Suprapubic skin (tissue), 4 donors: ENCODE data around the gene EXD3. TPM values are rescaled to one million over a fixed set of nuclear protein-coding genes. Genes with fewer than 3 reads are reported as not detected.

Experiments
- DNase-seq, 2 donors: peaks; one replicate each; pipeline ENCODE4 v3.0.0-alpha.2; 2019; ENCODE audit warnings: low spot score in 2 of 2
- H3K27ac ChIP-seq: fragments of 200-600 bp; sonication (generic); one replicate; pipeline ENCODE4 v1.5.1; 2019
- H3K27me3 ChIP-seq: fragments of 200-600 bp; sonication (generic); one replicate; pipeline ENCODE4 v1.5.1; 2019
- H3K36me3 ChIP-seq: fragments of 200-600 bp; sonication (generic); one replicate; pipeline ENCODE4 v1.5.1; 2019
- H3K4me1 ChIP-seq: fragments of 200-600 bp; sonication (generic); one replicate; pipeline ENCODE4 v1.5.1; 2019
- H3K4me3 ChIP-seq: fragments of 200-600 bp; sonication (generic); one replicate; pipeline ENCODE4 v1.5.1; 2019; ENCODE audit warnings: mild to moderate bottlenecking
- H3K9me3 ChIP-seq: fragments of 200-600 bp; sonication (generic); one replicate; pipeline ENCODE4 v1.5.1; 2019
- CTCF ChIP-seq, 2 donors: fragments of 200-600 bp in 1 of 2; fragments of 450-650 bp in 1 of 2; sonication (generic) in 1 of 2; IDR thresholded peaks; one replicate each; pipeline ENCODE4 v1.5.1; 2016 to 2019; ENCODE audit warnings: antibody characterized with exemption in 2 of 2, mild to moderate bottlenecking in 1 of 2, moderate library complexity in 1 of 2
- EP300 ChIP-seq: sonication (generic); formaldehyde crosslinking; IDR thresholded peaks from one replicate; pipeline ENCODE4 v1.6.1; 2017; ENCODE audit warnings: antibody characterized with exemption
- POLR2A ChIP-seq, 2 donors: fragments of 450-650 bp; IDR thresholded peaks; one replicate each; pipeline ENCODE4 v1.6.1; 2017; ENCODE audit warnings: antibody characterized with exemption in 2 of 2, mild to moderate bottlenecking in 2 of 2, moderate library complexity in 2 of 2
- POLR2AphosphoS5 ChIP-seq, 3 donors: sonication (generic); formaldehyde crosslinking; IDR thresholded peaks; one replicate each; pipeline ENCODE4 v1.6.1; 2017; ENCODE audit warnings: antibody characterized with exemption in 3 of 3
- WGBS: methylation state at CpG from one replicate; pipeline ENCODE4 v1.1.5; 2018; 5-methylcytosine and 5-hydroxymethylcytosine counted together
- total RNA-seq, 4 donors: library from RNA; depleted of rRNA; stranded (reverse); fragments of >200 nt; gene quantifications; one replicate each; pipeline ENCODE4 v1.1.0, GENCODE V29; 2016

EXD3 gene
- total RNA-seq, 4 donors from 2014 or later, result 7.3 to 54.0 (median 16.4) TPM

GRCh38 chr9:137429974-137430722 lies 7.2 kb upstream of the EXD3 start:
- no peak for DNase-seq
- H3K9me3 ChIP-seq, result no peaks in the 10 kb centered on the region
- no peak overlapping the region for H3K4me3 ChIP-seq
- peaks cover 9% of the 10 kb centered on the region for H3K4me1 ChIP-seq
- no peaks in the 10 kb centered on the region for H3K36me3 ChIP-seq
- TF ChIP-seq EP300 (no peak), POLR2AphosphoS5 (IDR thresholded peaks at IDR 0.05) (no peak), CTCF (IDR thresholded peaks at IDR 0.05) (no peak), POLR2A (IDR thresholded peaks at IDR 0.05) (no peak)
- WGBS, result 61% methylated on average over 21 of the region's 34 CpGs
- H3K27ac ChIP-seq, result no peak overlapping the region
- H3K27me3 ChIP-seq, result peaks cover under 1% of the 10 kb centered on the region

GRCh38 chr9:137429546-137429890 lies 6.6 kb upstream of the EXD3 start:
- Histone ChIP-seq H3K36me3 (no peaks in the 10 kb centered on the region), H3K27ac (no peak overlapping the region), H3K4me1 (peaks cover 15% of the 10 kb centered on the region), H3K4me3 (no peak overlapping the region), H3K27me3 (no peaks in the 10 kb centered on the region), H3K9me3 (no peaks in the 10 kb centered on the region)
- peak in 1 of 2 donors; percentile 60 for DNase-seq
- TF ChIP-seq POLR2AphosphoS5 (IDR thresholded peaks at IDR 0.05), result no peak
- no peak for TF ChIP-seq POLR2A (IDR thresholded peaks at IDR 0.05)
- TF ChIP-seq EP300, result no peak
- no peak for TF ChIP-seq CTCF (IDR thresholded peaks at IDR 0.05)
- no CpG with 5 or more reads among the region's 14 CpGs for WGBS

- WGBS, result 67% methylated on average over 12 of the region's 27 CpGs
Measured at GRCh38 chr9:137428841-137429545, 6.0 kb upstream of the EXD3 start.

GRCh38 chr9:137428311-137428630 lies 5.3 kb upstream of the EXD3 start:
- H3K27me3 ChIP-seq, result no peaks in the 10 kb centered on the region
- no peak for TF ChIP-seq POLR2A (IDR thresholded peaks at IDR 0.05)
- no peak for TF ChIP-seq EP300
- no peak for TF ChIP-seq POLR2AphosphoS5 (IDR thresholded peaks at IDR 0.05)
- no peak for TF ChIP-seq CTCF (IDR thresholded peaks at IDR 0.05)
- DNase-seq, result no peak
- no peaks in the 10 kb centered on the region for H3K36me3 ChIP-seq
- no peaks in the 10 kb centered on the region for H3K9me3 ChIP-seq
- no peak overlapping the region for H3K4me3 ChIP-seq
- peaks cover 27% of the 10 kb centered on the region for H3K4me1 ChIP-seq
- 86% methylated on average over 1 of the region's 6 CpGs for WGBS
- H3K27ac ChIP-seq, result no peak overlapping the region

More at GRCh38 chr9:137428841-137429545, 6.0 kb upstream of the EXD3 start:
- Histone ChIP-seq H3K27me3 (no peaks in the 10 kb centered on the region), H3K27ac (no peak overlapping the region), H3K9me3 (no peaks in the 10 kb centered on the region), H3K36me3 (no peaks in the 10 kb centered on the region), H3K4me1 (peaks cover 20% of the 10 kb centered on the region), H3K4me3 (no peak overlapping the region)
- TF ChIP-seq POLR2A (IDR thresholded peaks at IDR 0.05) (no peak), CTCF (IDR thresholded peaks at IDR 0.05) (no peak), EP300 (no peak), POLR2AphosphoS5 (IDR thresholded peaks at IDR 0.05) (no peak)
- DNase-seq, result peak in 1 of 2 donors; percentile 57
